Stimulated activated naive CD8-positive, alpha-beta T cell treated with anti-CD3 and anti-CD28 coated beads, Interleukin-15, Interleukin-2, amounts not matched to agents 100 U/mL and 50 U/mL, for 24 hours (primary cell): ENCODE results near the gene MAN1C1.
A peak's percentile ranks its signal among the peaks of the same experiment; 100 is the strongest.
"Not testable (repeated sequence)": the region's sequence is repeated elsewhere in the genome, so short reads cannot be mapped to it uniquely, and the experiment has no call there.

Experiments
- ATAC-seq: fragments of 150-1000 bp; cut with Tn5 transposase; one replicate; pipeline ENCODE4 v1.10.0; 2021
- DNase-seq: peaks from one replicate; pipeline ENCODE4 v3.0.0; 2021

Gene MAN1C1

GRCh38 chr1:25657883-25658760, 41.5 kb downstream of the MAN1C1 start:
- ATAC-seq (no peak), DNase-seq (no peak)

DNA sequence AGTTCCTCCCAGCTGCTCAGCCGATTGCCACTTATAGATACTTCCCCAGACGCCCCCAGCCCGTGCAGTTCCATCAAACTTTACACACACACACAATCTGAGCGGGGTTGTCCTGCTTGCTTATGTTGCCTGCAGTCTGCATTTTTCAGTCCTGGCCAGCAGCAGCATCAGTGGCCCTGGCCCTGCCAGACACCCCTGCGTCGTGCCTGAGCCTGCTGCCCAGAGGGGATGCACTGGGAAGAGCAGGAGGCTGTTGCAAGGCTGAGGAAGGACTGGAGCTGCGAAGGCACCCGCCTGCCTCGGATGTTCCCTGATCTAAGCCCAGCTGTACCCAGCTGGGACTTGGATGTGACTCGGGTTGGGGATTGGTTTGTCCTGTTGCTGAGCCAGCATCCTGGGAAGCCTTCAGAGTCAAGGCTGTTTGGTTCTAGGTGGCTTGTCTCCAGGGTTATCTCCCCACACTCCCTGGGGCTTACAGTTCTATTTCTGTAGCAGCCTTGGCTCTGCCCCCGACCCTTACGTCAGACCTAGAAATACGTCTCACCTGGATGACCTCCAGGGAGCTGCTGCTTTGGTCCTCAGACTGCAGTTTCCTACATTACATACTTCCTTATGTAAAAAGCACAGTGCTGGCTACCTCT, 42.3 kb downstream of the MAN1C1 start:
- no peak for ATAC-seq
- DNase-seq: no peak

- DNase-seq (no peak), ATAC-seq (no peak)
Measured at GRCh38 chr1:25661043-25661815, 44.6 kb downstream of the MAN1C1 start.

GRCh38 chr1:25662061-25662460, 45.5 kb downstream of the MAN1C1 start:
- DNase-seq (no peak), ATAC-seq (no peak)

GRCh38 chr1:25662959-25663358, 46.4 kb downstream of the MAN1C1 start:
- not testable (repeated sequence) for DNase-seq, ATAC-seq

- DNase-seq (no peak), ATAC-seq (no peak)
Measured at GRCh38 chr1:25664357-25665199, 48.0 kb downstream of the MAN1C1 start.

DNA sequence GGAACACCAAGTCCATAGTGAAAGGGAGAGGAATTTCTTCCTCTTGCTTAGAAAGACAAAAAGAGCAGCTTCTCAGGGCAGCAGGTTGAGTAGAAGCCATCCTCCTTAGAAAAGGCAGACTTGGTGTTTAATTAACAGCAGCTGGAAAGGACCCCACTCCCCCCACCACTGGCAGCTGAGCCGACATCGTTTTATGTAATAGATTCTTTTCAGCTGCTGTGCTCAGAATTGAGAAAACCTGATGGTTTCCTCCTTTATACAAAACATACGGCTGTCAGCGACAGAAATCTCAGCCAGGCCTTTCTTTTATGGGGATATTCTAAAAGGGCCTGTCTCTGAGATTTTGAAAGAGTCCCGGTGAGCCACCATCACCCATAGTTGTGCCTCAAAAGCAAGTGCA, 49.9 kb downstream of the MAN1C1 start:
- no peak for DNase-seq
- ATAC-seq: no peak

- ATAC-seq: no peak
- DNase-seq: no peak
Measured at GRCh38 chr1:25668931-25669573, 52.5 kb downstream of the MAN1C1 start.

DNA sequence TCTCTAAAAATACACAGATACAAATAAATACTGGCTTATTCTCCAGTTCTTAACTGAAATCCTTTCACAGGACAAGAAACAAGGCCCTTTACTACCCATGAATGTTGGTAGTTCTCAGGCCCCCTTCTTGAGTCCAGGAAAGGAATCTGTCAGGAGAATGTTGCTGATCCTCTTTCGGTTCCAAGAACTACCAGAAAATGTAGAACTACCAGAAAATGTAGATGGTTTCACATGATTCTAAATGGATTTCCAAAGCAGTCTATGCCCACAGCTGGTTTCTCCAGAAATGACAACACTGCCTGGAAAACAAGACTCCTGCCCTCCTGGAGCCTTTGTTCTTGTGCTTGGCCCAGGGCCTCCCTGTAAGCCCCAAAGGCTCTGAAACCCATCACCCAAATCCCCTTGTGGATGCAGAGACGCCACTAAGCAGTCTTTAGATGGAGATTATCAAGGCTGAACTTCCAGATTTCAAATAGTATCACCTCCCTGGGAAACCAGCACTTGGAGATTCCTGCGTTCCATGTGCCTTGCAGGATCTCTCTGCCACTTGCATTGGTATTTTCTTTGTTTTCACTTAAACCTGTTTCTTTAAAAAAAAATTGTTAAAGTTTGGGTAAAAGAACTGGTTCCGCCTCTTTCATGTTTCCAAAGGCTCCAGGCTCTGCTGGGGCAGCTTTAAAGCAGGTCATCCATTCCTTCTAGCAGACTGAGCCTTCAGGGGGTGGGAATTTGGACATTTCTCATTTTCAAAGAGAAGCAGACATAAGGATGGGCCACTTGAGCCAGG, 53.4 kb downstream of the MAN1C1 start:
- no peak for DNase-seq

DNA sequence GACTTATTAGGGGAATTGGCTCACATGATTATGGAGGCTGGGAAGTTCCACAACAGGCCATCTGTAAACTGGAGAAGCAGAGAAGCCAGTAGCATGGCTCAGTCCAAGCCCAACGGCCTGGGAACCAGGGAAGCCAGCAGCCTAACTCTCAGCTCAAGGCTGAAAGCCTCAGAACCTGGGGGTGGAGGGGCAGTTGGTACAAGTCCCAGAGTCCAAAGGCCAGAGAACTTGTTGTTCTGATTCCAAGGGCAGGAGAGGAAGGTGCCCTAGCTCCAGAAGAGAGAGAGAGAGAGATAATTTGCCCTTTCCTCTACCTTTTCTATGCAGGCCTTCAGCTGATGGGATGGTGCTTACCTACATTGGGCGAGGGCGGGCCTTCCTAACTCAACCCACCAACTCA, 55.3 kb downstream of the MAN1C1 start:
- DNase-seq (no peak), ATAC-seq (no peak)

More for the DNA sequence above, 53.4 kb downstream of the MAN1C1 start:
- ATAC-seq: no peak

DNA sequence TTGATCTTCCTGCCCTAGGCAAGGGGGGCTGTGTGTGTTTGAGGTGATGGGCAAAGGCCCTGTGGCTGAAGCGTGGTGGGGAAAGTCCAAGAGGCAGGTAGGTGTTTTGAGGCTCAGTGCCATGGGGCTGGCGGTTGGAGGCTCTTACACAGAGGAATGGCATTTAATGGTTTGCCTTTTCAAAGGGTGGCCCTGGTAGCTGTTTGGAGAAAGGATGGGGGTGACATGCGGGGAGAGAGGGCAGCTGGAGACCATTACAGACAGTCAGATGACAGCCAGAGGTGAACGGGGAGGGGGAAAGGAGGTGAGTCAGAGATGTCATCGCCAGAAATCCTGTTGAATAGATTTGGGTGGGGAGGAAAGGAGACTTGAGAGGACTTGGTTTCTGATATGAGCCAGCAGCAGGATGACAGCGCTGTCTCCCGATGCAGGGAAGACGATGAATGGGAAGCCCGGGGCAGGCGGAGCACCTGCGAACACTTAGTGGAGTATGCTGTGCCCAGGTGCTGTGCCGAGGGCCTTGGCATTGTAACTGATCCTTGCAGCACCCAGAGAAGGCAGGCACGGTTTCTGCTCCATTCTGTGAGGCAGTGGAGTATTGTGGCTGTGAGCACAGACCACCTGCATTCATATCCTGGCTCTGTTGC, 56.3 kb downstream of the MAN1C1 start:
- no peak for ATAC-seq
- peak; percentile 23 for DNase-seq

DNA sequence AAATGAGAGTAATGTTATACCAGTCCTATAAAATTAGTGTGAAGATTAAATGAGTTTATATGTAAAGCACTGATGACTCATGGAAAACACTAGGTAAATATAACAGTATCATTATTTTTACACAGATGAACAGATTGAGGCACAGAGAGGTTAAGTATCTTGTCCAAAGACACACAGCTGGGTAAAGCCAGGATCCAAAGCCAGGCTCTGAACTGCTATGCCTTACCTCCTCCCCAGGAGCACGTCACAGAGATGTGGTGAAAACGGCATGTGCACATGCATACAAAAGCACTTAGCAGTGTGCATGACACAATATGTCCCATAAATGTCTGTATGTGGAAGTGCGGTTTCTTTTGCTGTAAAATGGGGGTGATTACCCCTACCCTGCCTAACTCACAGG, 56.9 kb downstream of the MAN1C1 start:
- ATAC-seq: no peak

GRCh38 chr1:25673962-25674806, 57.6 kb downstream of the MAN1C1 start:
- DNase-seq (no peak), ATAC-seq (peak; percentile 17)

More for the DNA sequence above, 56.9 kb downstream of the MAN1C1 start:
- no peak for DNase-seq

- DNase-seq (no peak), ATAC-seq (no peak)
Measured at GRCh38 chr1:25674807-25675084, 58.2 kb downstream of the MAN1C1 start.

DNA sequence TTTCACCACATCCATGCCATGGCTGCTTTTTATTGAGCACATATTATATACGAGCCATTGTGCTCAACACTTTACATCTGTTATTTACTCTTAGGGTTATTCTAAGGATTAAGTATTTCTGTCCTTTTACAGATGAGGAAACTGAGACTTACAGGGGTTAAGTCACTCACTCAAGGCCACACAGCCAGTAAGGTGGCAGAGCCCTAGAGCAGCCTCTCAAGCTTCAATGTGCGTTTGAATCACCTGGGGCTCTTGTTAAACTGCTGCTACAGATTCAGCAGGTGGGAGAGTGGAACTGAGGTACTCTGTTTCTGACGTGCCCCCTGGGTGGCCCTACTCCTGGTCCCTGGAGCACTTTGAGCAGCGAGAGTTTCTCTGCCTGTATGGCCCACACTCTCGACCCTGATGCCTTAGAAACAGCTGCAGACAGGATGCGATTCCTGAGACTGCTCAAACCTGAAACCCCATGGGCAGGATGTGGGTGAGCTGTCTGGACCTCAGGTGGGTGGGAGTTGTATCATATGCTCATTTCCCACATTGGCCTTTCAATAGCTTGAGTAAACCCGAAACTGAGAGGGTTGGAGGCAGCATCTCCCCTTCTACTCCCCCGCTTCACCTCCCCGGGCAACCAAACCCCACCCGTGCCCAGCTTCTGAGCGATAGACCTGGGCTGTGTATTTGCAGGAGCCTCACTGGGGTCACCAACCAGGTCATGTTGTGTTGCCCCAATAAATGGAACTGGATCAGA, 59.3 kb downstream of the MAN1C1 start:
- ATAC-seq: peak; percentile 92
- peak; percentile 82 for DNase-seq

DNA sequence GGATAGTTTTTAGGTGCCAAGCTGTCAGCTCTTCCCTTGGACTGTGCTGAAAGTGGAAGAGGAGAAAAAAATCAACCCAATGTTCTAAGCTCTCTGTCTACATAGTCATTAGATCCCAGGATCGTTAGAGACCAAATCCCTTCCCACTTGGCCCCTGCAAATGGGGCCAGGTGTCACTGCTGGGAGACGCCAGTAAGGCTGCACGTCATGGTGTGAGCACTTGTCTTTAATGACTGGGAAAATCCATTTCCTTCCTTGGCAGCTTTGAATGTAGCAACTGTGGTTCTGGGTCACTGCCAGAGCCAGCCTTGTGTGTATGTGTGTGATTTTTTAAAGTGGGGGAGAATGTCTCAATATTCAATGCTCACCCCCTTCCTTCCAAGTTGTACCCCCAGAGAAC, 59.9 kb downstream of the MAN1C1 start:
- ATAC-seq: no peak
- DNase-seq: peak; percentile 20

DNA sequence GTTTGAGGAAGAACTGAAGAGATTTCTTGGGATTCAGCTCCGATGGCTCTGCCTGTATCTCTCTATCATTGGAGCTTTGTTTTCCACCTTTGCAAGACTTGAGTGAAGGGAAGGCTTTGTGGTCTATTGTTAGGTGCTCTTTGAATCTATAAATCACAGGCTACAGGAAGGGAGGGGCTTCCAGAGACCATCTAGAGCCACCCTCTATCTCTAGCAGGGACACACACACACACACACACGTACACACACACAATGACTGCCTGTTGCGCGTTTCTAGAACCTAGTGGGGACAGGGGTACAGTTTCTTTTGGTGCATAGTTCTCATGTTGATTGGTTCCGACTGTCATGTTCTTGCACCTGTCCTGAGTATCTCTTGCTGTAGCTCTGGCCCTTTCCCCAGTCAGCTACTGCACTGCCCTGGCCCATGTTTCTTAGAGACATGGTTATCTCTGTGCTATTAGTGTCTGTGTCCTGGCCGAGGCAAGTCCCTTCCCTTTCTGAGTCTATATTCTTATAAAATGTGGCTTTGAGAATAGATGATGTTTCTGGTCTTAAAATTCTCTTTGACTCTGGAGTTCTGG, 60.7 kb downstream of the MAN1C1 start:
- ATAC-seq (no peak), DNase-seq (no peak)

- no peak for ATAC-seq
- DNase-seq: no peak
Measured at GRCh38 chr1:25679171-25679570, 62.6 kb downstream of the MAN1C1 start.
